Measurements from ENCODE around the gene SKAP2.

SKAP2 gene

DNA sequence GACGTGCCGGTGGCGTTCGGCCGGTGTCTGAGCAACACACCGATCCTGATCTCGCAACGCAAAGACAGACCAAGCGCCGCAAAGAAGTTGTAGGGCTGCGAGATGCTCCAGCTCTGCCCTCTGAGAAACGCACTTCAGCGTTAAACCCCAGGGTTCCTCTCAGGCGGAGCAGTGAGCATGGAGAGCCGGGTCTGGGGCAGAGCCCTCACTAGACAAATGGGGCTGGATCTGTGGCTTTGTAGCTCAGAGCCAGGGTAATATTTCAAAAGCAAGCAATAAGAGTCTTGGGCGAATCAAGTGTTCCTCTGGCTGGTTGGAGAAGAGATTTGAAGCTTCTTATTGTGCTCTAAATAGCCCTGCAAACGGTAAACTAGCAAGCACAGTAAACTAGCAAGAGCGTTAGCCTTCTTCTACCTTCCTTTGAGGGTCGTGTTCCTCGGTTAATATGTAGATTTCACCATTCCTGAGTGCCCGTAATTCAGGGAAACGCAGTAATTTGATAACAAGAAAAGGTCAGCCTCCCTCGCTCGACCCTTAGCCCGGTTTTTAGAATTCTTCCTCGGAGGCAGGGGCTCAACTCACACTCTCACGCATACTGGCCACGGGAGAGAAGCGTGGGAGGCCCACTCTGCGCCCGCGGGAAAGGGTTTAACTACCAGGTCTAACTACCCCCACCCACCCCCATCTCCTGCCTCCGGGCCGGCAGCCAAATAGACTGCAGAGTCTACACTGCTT lies 6.7 kb downstream of the SKAP2 start:
- TF ChIP-seq, protein P1, sequence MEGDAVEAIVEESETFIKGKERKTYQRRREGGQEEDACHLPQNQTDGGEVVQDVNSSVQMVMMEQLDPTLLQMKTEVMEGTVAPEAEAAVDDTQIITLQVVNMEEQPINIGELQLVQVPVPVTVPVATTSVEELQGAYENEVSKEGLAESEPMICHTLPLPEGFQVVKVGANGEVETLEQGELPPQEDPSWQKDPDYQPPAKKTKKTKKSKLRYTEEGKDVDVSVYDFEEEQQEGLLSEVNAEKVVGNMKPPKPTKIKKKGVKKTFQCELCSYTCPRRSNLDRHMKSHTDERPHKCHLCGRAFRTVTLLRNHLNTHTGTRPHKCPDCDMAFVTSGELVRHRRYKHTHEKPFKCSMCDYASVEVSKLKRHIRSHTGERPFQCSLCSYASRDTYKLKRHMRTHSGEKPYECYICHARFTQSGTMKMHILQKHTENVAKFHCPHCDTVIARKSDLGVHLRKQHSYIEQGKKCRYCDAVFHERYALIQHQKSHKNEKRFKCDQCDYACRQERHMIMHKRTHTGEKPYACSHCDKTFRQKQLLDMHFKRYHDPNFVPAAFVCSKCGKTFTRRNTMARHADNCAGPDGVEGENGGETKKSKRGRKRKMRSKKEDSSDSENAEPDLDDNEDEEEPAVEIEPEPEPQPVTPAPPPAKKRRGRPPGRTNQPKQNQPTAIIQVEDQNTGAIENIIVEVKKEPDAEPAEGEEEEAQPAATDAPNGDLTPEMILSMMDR (IDR thresholded peaks at IDR 0.05) = no peak
- peaks cover 12% of the 10 kb centered on the region for H3K36me3 ChIP-seq
- peak overlapping the region; percentile 11 to 43 for H3K4me3 ChIP-seq (ENCODE audit: low read depth in 1 of 2, low read length in 1 of 2)
- H3K27ac ChIP-seq = peak overlapping the region; percentile 81
- H3K9me3 ChIP-seq = no peaks in the 10 kb centered on the region
- H3K27me3 ChIP-seq = no peaks in the 10 kb centered on the region
- H3K4me1 ChIP-seq (ENCODE audit: control insufficient read depth in 1 of 2, insufficient read depth in 1 of 2, low read depth in 1 of 2, low read length in 1 of 2) = peaks cover 51 to 73% of the 10 kb centered on the region in 2 experiments

- H3K27ac ChIP-seq = peak overlapping the region; percentile 81
- no peaks in the 10 kb centered on the region for H3K27me3 ChIP-seq
- TF ChIP-seq, protein P1 (IDR thresholded peaks at IDR 0.05) = no peak
- H3K4me1 ChIP-seq (ENCODE audit: control insufficient read depth in 1 of 2, insufficient read depth in 1 of 2, low read depth in 1 of 2, low read length in 1 of 2) = peaks cover 46 to 68% of the 10 kb centered on the region in 2 experiments
- peaks cover 18% of the 10 kb centered on the region for H3K36me3 ChIP-seq
- H3K4me3 ChIP-seq (ENCODE audit: low read depth in 1 of 2, low read length in 1 of 2) = peak overlapping the region; percentile 11 to 43
- H3K9me3 ChIP-seq = no peaks in the 10 kb centered on the region
These were observed 7.3 kb downstream of the SKAP2 start for GRCh38 chr7:26857170-26857505.

DNA sequence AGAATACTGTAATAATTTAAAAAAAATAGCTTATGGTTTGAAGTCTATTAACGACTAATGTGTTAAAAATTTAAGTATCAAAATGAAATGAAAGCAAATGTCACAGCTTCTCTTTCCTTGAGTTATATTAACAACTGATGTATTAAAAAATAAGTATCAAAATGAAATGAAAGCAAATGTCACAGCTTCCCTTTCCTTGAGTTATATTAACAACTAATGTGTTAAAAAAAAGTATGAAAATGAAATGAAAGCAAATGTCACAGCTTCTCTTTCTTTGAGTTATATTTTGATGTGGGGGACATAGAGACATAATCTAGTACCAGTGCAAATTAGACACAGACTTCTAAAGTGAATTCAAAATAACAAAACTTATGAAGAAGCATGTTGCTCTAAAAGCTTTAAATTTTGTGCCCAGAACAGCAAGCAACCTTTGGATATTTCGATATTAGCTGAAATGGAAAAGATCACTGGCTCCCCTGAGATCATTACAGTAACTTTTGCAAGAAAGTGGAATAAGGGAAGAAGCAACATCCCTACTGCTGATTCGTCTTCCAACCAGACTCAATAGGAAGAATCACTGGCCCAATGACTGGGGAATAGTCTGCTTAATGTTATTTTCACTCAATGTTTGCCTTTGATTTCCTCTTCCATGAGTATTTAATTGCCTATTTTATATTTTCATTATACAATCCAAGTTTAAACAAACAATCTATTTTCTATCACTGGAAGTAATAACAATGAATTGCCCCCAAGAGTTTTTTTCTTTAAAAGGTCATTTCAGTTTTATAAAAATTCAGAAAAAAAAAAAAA lies 8.0 kb downstream of the SKAP2 start:
- H3K27ac ChIP-seq = peak overlapping the region; percentile 34

GRCh38 chr7:26854876-26855855 lies 9.2 kb downstream of the SKAP2 start:
- Histone ChIP-seq H3K4me3 (ENCODE audit: low read depth in 1 of 2, low read length in 1 of 2) (no peak overlapping the region), H3K36me3 (peaks cover 29% of the 10 kb centered on the region), H3K9me3 (no peaks in the 10 kb centered on the region), H3K27ac (peak overlapping the region; percentile 6), H3K27me3 (no peaks in the 10 kb centered on the region), H3K4me1 (ENCODE audit: control insufficient read depth in 1 of 2, insufficient read depth in 1 of 2, low read depth in 1 of 2, low read length in 1 of 2) (peaks cover 27 to 48% of the 10 kb centered on the region in 2 experiments)
- TF ChIP-seq, protein P1 (IDR thresholded peaks at IDR 0.05) = no peak

More for the DNA sequence above, 8.0 kb downstream of the SKAP2 start:
- Histone ChIP-seq H3K4me1 (ENCODE audit: control insufficient read depth in 1 of 2, insufficient read depth in 1 of 2, low read depth in 1 of 2, low read length in 1 of 2) (peaks cover 39 to 60% of the 10 kb centered on the region in 2 experiments), H3K36me3 (peaks cover 24% of the 10 kb centered on the region), H3K9me3 (no peaks in the 10 kb centered on the region), H3K27me3 (no peaks in the 10 kb centered on the region), H3K4me3 (ENCODE audit: low read depth in 1 of 2, low read length in 1 of 2) (peak overlapping the region in 1 of 2 experiments; percentile 43)
- TF ChIP-seq, protein P1 (IDR thresholded peaks at IDR 0.05) = no peak

GRCh38 chr7:26853788-26854393 lies 10.5 kb downstream of the SKAP2 start:
- Histone ChIP-seq H3K4me3 (ENCODE audit: low read depth in 1 of 2, low read length in 1 of 2) (no peak overlapping the region), H3K27me3 (no peaks in the 10 kb centered on the region), H3K4me1 (ENCODE audit: control insufficient read depth in 1 of 2, insufficient read depth in 1 of 2, low read depth in 1 of 2, low read length in 1 of 2) (peaks cover 27 to 40% of the 10 kb centered on the region in 2 experiments), H3K9me3 (no peaks in the 10 kb centered on the region), H3K36me3 (peaks cover 35% of the 10 kb centered on the region), H3K27ac (peak overlapping the region; percentile 8)
- TF ChIP-seq, protein P1 (IDR thresholded peaks at IDR 0.05) = peak; percentile 23
